Erythroblast (primary cell): Measurements from ENCODE around the gene SLC50A1.

ENCODE experiments used
- DNase-seq, 2 experiments: peaks; one replicate each; lab custom pipeline; 2025; lab: John Stamatoyannopoulos, UW
- GATA1 ChIP-seq: IDR thresholded peaks from 2 replicates; pipeline ENCODE4 v1.6.1; 2011; ENCODE audit warnings: low read depth, mild to moderate bottlenecking, control low read depth, low read length, moderate library complexity
- POLR2A ChIP-seq: IDR thresholded peaks from 2 replicates; pipeline ENCODE4 v1.6.1; 2011; ENCODE audit warnings: mild to moderate bottlenecking, low read length

Gene SLC50A1

DNA sequence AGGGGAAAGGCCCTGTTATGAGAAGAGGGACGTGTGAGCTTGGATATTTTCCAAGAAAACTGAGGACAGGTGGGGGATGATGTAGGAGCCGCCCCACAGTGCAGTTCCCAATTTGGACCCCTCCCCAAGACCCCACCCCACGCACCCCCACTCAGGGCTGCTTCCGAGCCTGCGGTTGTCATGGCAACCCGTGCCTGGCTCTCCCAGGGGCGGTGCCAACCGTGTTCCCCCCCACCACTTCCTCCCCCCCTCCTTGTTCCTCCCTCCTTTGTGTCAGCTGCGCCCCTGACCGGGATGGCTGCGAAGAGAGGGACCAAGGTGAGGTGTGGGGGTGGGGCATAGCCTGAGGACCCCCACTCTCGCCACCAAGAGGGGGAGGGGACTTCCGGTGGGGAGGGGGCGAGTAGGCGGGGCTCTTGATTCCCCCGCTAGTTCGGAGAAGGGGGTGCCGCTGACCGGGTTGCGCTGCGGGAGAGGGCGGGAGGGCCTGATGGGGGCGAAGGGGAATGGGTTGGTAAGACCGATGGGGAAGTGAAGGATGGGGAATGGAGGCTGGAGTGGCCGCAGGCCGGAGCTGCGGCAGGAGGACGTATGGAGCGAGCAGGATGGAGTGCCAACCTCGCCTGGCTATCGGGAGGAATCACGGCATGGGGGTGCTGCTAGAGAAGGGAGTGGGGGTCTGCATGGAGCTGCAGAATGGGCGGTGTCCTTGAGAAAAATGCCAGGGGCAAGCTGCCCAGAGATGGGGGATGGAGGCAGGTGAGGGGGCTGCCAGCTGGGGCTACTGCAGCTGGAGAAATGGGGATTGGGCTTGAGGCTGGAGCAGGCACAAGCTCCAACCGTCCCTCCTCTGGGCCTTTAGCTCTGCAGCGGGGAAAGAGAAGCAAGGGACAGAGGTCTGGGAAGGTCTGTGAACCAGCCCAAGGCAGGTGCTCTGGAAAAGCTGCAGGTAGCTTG lies 39.0 kb downstream of the SLC50A1 start:
- TF ChIP-seq POLR2A (no peak), GATA1 (no peak)
- no peak for DNase-seq

GRCh38 chr1:155175281-155175926 lies 39.8 kb downstream of the SLC50A1 start:
- TF ChIP-seq GATA1, result no peak
- no peak for TF ChIP-seq POLR2A
- no peak for DNase-seq

GRCh38 chr1:155175927-155176371 lies 40.3 kb downstream of the SLC50A1 start:
- DNase-seq, result peak in 1 of 2 experiments; percentile 31
- no peak for TF ChIP-seq POLR2A
- TF ChIP-seq GATA1, result no peak

GRCh38 chr1:155176544-155177071 lies 41.0 kb downstream of the SLC50A1 start:
- TF ChIP-seq GATA1 (no peak), POLR2A (no peak)
- DNase-seq, result peak; percentile 79 to 91

DNA sequence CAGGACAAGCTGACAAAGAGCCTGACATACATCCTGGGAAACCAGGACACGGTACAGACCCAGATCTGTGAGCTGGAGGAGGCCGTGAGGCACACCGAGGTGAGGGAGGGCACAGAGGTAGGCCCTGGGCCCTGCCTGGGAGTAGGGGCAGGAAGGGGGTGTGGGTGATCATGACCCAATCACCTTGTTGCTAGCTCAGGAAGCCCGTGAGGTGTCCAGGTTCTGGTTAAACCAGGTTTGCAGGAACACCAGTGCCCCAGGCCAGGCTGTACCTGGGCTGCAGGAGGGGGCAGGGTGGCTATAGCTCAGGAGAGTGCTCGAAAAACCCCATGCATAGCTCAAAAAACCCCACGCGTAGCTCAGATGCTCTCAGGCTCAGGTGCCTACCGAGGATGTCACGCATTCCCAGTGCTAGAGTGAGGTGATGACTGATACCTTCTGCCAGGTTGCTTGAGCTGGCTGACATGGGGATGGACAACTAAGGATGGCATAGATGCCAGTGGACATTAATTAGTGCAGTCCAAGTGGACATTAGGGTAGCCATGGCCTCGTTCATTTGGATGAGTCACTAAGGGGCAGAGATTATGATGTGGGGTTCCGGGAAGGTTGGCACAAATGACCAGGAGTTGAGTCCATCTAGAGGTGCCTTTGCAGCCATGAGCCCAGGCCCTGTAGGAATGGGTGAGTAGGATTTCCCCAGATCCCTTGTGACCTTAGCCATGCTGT lies 41.7 kb downstream of the SLC50A1 start:
- DNase-seq, result no peak

GRCh38 chr1:155177918-155178281 lies 42.2 kb downstream of the SLC50A1 start:
- no peak for DNase-seq

More for the DNA sequence above, 41.7 kb downstream of the SLC50A1 start:
- TF ChIP-seq POLR2A (no peak), GATA1 (no peak)

DNA sequence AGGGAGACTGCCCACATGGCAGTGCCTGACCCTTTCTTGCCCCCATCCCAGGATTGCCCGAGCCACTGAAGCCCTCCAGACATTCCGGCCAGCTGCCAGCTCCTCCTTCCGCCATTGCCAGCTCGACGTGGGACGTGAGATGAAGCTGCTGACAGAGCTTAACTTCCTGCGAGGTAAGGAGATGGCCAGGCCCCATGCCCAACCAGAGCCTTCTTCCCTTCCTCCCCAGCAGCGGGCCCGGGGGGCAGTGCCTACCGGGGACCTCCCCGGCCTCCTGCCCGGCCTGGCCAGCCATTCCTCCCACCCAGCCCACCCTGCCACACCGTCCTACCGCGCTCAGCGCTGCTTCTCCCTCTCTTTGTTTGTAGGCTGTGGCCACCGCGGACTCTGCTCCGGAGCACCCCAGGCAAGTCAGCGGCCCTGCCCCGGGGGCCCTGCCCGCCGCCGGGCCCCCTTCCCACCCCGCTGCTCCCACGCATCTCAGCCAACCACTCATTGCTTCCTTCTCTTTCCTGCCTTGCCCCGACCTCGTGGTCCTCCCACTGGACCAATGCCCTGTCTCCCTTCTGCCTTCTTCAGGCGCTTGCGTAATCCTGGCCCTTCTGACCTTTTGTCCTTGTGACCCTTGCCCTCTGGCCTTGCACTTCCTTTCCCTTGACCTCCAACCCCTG lies 42.9 kb downstream of the SLC50A1 start:
- no peak for TF ChIP-seq GATA1
- TF ChIP-seq POLR2A, result no peak
- no peak for DNase-seq

More at GRCh38 chr1:155177918-155178281, 42.2 kb downstream of the SLC50A1 start:
- TF ChIP-seq POLR2A (no peak), GATA1 (no peak)

GRCh38 chr1:155179112-155180031 lies 43.7 kb downstream of the SLC50A1 start:
- TF ChIP-seq GATA1, result no peak
- TF ChIP-seq POLR2A, result no peak
- no peak for DNase-seq

DNA sequence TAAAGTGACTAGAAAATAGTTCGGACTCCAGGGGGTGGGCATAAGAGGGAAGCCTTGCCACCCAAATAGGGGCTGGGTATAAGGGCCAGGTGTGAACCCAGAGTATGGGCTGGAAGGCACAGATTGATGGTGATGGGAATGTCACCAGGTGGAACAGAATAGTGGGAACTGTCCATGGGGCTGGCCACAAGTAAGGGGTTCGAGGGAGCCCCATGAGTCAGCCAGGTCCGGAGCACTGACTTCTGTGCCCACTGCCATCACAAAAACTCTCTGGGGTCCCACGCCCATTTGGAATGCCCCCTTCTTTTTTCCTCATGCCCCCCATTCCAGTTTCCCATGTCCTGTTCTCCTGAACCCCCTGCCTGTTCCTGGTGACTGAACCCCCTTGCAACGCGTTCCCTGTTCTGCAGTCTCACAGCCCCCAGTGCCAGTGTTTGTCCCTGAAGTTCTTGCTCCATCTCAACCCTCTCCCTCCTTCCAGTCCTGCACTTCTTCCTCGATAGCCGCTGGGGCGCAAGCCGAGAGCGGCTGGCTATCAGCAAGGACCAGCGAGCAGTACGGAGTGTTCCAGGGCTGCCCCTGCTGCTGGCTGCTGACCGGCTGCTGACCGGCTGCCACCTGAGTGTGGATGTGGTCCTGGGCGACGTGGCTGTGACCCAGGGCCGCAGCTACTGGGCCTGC lies 45.9 kb downstream of the SLC50A1 start:
- TF ChIP-seq POLR2A (no peak), GATA1 (no peak)
- no peak for DNase-seq

GRCh38 chr1:155182052-155182550 lies 46.4 kb downstream of the SLC50A1 start:
- TF ChIP-seq GATA1 (no peak), POLR2A (no peak)
- no peak for DNase-seq

GRCh38 chr1:155183775-155184221 lies 48.1 kb downstream of the SLC50A1 start:
- DNase-seq, result no peak
- no peak for TF ChIP-seq POLR2A
- TF ChIP-seq GATA1, result no peak

DNA sequence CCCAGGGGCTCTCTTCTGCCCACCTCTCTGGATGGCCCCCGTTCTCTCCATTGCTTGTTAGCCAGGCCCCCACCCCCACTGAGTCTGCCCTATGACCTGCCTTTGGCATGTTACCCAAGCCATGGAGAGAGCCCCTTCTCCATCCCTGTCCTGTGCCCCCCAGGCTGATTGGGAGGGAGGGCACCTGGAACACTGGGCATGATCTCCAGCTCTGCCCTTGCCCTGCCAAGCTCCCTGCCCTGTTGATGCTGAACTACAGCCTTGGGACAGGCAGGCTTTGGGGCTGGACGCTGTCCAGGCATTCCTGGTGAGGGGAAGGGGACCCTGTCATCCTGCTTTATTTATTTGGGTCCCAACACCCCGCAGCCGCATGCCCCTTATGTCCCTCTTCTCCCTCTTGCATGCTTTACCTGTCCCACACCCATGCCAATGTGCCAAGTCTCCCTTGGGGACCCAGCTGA lies 48.7 kb downstream of the SLC50A1 start:
- TF ChIP-seq POLR2A, result no peak
- TF ChIP-seq GATA1, result no peak
- no peak for DNase-seq
